ENCODE results near the gene EML6. TPM values are rescaled to one million over a fixed set of nuclear protein-coding genes. Genes with fewer than 3 reads are reported as not detected.

EML6 gene
- total RNA-seq, 1 experiment from 2014 or later: 1.5 TPM

DNA sequence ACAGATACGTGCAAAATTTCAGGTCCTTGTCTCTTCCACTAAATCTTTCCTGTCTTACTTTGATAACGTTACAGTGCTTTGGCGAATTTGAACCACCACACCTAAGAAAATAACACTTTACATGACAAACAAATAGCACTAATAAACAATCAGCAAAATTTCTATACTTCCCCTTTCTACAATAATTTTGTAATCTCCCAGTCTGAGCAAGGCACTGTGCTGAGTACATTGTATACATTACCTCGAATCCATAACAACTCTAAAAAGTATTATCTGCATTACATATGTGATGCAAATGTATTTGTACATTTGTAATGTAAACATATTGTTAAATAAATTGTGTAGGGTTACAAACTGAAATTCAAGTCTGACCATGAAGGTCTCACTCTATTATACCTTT, 276.9 kb downstream of the EML6 start:
- Histone ChIP-seq H2BK120ac (ENCODE audit: low read depth, low read length, poor library complexity, severe bottlenecking) (no peak overlapping the region), H2AK5ac (ENCODE audit: insufficient read length, low read length) (no peak overlapping the region), H2BK20ac (ENCODE audit: low read depth, low read length, poor library complexity, severe bottlenecking) (no peak overlapping the region), H3K4me1 (ENCODE audit: insufficient read depth, low read length) (peaks cover 2% of the 10 kb centered on the region), H3K9me3 (ENCODE audit: control insufficient read depth, low read depth, low read length) (no peaks in the 10 kb centered on the region), H2BK15ac (ENCODE audit: low read depth, low read length) (no peak overlapping the region), H3K27ac (ENCODE audit: insufficient read length, low read depth, low read length) (no peak overlapping the region), H4K91ac (ENCODE audit: insufficient read length, low read depth, low read length) (no peak overlapping the region), H3K23me2 (ENCODE audit: insufficient read length, low read depth, low read length, poor library complexity, severe bottlenecking) (no peaks in the 10 kb centered on the region), H3K79me2 (ENCODE audit: insufficient read depth, low read length) (peaks cover 41% of the 10 kb centered on the region; the same call in 1 of the 2 replicates), H3K9ac (ENCODE audit: extremely low read depth, insufficient read length, low read length) (no peak overlapping the region), H2BK12ac (ENCODE audit: insufficient read length, low read depth, low read length) (no peak overlapping the region), H3K4me2 (ENCODE audit: insufficient read depth, insufficient read length, low read length) (no peak overlapping the region), H4K5ac (ENCODE audit: insufficient read length, low read depth, low read length) (no peak overlapping the region), H3K79me1 (ENCODE audit: insufficient read depth, low read depth, low read length, poor library complexity, severe bottlenecking) (peaks cover 5% of the 10 kb centered on the region), H3K18ac (ENCODE audit: insufficient read length, low read depth, low read length) (no peak overlapping the region), H2BK5ac (ENCODE audit: insufficient read length, low read length) (no peak overlapping the region), H4K20me1 (ENCODE audit: control insufficient read depth, insufficient read depth, insufficient read length) (no peaks in the 10 kb centered on the region), H3K27me3 (ENCODE audit: insufficient read depth, low read length) (no peaks in the 10 kb centered on the region), H4K8ac (replicated peaks; ENCODE audit: insufficient read length, low read depth, low read length) (no peak overlapping the region), H2AFZ (ENCODE audit: low read length) (no peak overlapping the region), H3K14ac (ENCODE audit: insufficient read depth, low read length) (no peak overlapping the region), H3K4ac (ENCODE audit: low read depth, low read length) (no peak overlapping the region), H3K23ac (ENCODE audit: insufficient read length, low read depth, low read length) (no peak overlapping the region), H3K56ac (ENCODE audit: insufficient read length, low read depth, low read length) (no peak overlapping the region), H3T11ph (ENCODE audit: low read length) (no peak overlapping the region)
- Mint-ChIP-seq H3K9me3 (no peaks in the 10 kb centered on the region), H3K27me3 (ENCODE audit: low read depth) (no peaks in the 10 kb centered on the region), H3K4me1 (peaks cover 27 to 40% of the 10 kb centered on the region in 2 experiments), H3K4me3 (no peak overlapping the region), H3K27ac (peak overlapping the region in 1 of 3 experiments; percentile 23; a peak in 2 of 7 replicates), H3K36me3 (ENCODE audit: insufficient read depth in 1 of 3, low read depth in 3 of 3) (0 out of 7 replicates have a peak, but pooled peaks cover 0 to 3% (median 0%) of the 10 kb centered on the region in 3 experiments)
- WGBS (ENCODE audit: extremely low coverage, insufficient read length, low lambda C conversion rate): no CpG with 5 or more reads among the region's 4 CpGs
- no peak for DNase-seq
- TF ChIP-seq CTCF (conservative IDR thresholded peaks at IDR 0.05): no peak
